Muscle of leg (tissue), 11 donors: Measurements from ENCODE around the gene RUVBL1. TPM values are rescaled to one million over a fixed set of nuclear protein-coding genes. Genes with fewer than 3 reads are reported as not detected.
A peak's percentile ranks its signal among the peaks of the same experiment; 100 is the strongest.

Source experiments
- DNase-seq: peaks from one replicate; pipeline ENCODE4 v3.0.0; 2013
- H3K27ac ChIP-seq: one replicate; pipeline ENCODE4 v1.5.1; 2013; ENCODE audit warnings: mild to moderate bottlenecking, low read length, control low read depth
- H3K27me3 ChIP-seq: one replicate; pipeline ENCODE4 v1.6.1; 2013; ENCODE audit warnings: low read length; ENCODE audit not compliant: control insufficient read depth, insufficient read depth
- H3K36me3 ChIP-seq: one replicate; pipeline ENCODE4 v1.6.1; 2013; ENCODE audit warnings: low read length; ENCODE audit not compliant: control insufficient read depth, insufficient read depth
- H3K4me1 ChIP-seq: one replicate; pipeline ENCODE4 v1.6.1; 2013; ENCODE audit warnings: low read length; ENCODE audit not compliant: control insufficient read depth, insufficient read depth
- H3K4me3 ChIP-seq: one replicate; pipeline ENCODE4 v1.5.1; 2013; ENCODE audit warnings: low read length, control low read depth
- H3K9me3 ChIP-seq: replicated peaks from 2 replicates; pipeline ENCODE4 v1.6.1; 2013; ENCODE audit warnings: low read depth, low read length; ENCODE audit not compliant: control insufficient read depth
- WGBS: methylation state at CpG from one replicate; pipeline ENCODE4 v1.1.5; 2013; ENCODE audit warnings: missing lambda C conversion rate; ENCODE audit not compliant: insufficient coverage; 5-methylcytosine and 5-hydroxymethylcytosine counted together
- polyA plus RNA-seq, 8 donors: library from polyadenylated mRNA; unstranded; fragments of 120-200 nt; gene quantifications; one replicate each; pipeline versions ENCODE4 v1.2.1 to v1.2.3, GENCODE V29; 2013; ENCODE audit warnings: inconsistent platforms in 1 of 8, low replicate concordance in 1 of 8; ENCODE audit not compliant: insufficient read length in 8 of 8, insufficient read depth in 1 of 8
- total RNA-seq: library from RNA; stranded (reverse); fragments of 120-200 nt; gene quantifications from one replicate; pipeline ENCODE4 v1.2.4, GENCODE V29; 2013

Gene RUVBL1
- total and polyA plus RNA-seq, 9 donors = 33.6 to 41.4 (median 38.6) TPM

DNA sequence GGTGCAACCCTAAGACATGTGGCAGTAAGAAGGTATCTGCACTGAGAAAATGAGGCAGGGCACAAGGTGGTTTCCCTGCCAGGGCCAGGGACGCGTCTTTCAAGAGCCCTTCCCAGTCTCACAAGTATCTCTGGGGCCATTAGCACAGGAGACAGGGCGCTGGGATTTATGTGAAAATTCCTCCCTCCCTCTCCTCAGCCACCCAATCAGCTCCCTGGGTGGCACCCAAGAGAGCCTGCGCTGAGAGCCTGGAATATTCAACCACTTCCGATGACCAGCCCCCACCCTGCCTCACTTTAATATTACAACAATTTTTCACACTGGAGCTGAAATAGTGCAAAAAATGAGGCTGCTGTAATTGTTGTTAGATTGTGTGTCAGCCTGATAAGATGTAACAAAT, 45.3 kb downstream of the RUVBL1 start:
- H3K4me1 ChIP-seq = peaks cover 30% of the 10 kb centered on the region
- no peak overlapping the region for H3K4me3 ChIP-seq
- peaks cover 10% of the 10 kb centered on the region for H3K27me3 ChIP-seq
- H3K27ac ChIP-seq = no peak overlapping the region
- WGBS = 81% methylated on average over 2 of the region's 5 CpGs
- H3K36me3 ChIP-seq = peaks cover 33% of the 10 kb centered on the region
- DNase-seq = no peak
- no peaks in the 10 kb centered on the region for H3K9me3 ChIP-seq

DNA sequence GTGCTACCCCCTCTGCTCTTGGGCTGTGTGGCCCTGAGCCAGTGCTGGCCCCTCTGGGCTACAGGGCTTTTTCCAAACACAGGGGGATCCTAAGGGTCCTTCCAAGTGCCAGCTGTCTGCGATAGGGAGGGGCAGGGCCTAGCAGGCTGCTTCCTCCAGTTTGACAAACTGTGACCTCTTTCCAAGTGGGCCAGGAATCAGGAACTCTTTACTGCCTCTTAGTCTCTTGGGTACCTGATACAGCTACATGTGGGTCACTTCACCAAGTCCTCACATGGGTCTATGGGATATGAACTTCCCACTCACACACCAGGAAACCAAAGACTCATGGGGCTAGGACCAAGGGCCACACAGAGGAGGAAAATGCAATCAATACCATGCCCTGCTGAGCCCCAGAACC, 45.9 kb downstream of the RUVBL1 start:
- Histone ChIP-seq H3K27me3 (peaks cover 10% of the 10 kb centered on the region), H3K4me3 (no peak overlapping the region), H3K27ac (no peak overlapping the region), H3K36me3 (peaks cover 32% of the 10 kb centered on the region), H3K9me3 (no peaks in the 10 kb centered on the region), H3K4me1 (peaks cover 29% of the 10 kb centered on the region)
- no peak for DNase-seq
- WGBS = 60% methylated on average over 1 of the region's 1 CpG

DNA sequence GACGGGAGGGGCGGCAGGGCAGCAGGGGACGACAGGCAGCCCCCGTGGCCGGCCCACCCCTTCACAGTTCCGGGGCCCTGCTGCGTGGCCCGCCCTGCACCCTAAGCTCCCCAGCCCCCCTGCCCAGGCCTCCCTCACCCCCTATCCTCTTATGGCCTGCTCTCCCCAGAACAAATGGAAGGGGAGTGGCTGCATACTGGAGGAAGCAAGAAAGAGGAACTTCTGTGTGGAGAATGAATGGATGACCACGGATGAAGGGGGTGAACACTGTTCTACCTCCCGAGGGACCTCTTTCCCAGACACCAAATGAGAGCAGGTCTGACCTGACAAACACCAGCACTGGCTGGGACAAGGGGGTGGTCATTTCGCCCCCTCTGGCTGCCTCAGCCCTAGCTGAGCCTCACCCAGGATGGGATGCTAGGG, 46.4 kb downstream of the RUVBL1 start:
- no peak overlapping the region for H3K27ac ChIP-seq
- H3K9me3 ChIP-seq = no peaks in the 10 kb centered on the region
- H3K27me3 ChIP-seq = peaks cover 10% of the 10 kb centered on the region
- peak overlapping the region; percentile 21 for H3K4me3 ChIP-seq
- DNase-seq = no peak
- H3K36me3 ChIP-seq = peaks cover 32% of the 10 kb centered on the region
- H3K4me1 ChIP-seq = peaks cover 29% of the 10 kb centered on the region
- 35% methylated on average over 3 of the region's 11 CpGs for WGBS

DNA sequence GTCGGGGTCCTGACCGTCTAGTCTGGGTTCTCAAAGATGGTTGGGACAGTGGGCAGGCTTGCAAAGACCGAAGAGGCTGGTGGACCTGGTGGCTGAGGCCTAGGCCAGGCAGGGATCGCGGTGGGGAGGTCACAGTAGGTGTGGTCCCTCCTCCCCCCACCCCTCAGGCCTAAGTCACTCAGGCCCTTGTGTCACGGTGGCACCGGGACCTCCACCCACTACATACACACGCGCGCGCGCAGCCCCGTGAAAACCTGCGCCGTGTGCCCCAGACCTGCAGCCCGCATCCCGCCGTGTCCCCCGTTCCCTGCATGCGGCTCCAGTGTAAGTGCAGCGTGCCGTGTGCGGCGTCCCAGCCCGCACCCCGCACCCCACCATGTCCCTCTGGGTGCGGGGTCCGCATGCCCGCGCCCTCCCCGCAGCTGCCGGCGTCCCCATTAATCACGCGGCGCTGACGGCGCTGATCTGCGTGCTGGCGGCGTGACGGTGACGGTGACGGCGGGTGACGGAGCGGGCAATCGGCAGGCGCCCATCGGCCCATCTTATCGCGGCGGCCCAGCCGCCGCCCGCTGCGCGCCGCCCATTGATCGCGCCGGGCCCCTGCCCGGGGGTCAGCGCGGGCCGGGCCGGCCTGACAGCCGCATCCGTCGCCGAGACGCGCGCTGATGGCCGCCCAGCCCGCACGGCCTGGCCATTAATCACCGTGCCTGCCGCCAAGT, 47.0 kb downstream of the RUVBL1 start:
- H3K4me3 ChIP-seq = peak overlapping the region; percentile 41
- DNase-seq = no peak
- H3K27ac ChIP-seq = no peak overlapping the region
- H3K36me3 ChIP-seq = peaks cover 32% of the 10 kb centered on the region
- H3K4me1 ChIP-seq = peaks cover 29% of the 10 kb centered on the region
- peaks cover 10% of the 10 kb centered on the region for H3K27me3 ChIP-seq
- no peaks in the 10 kb centered on the region for H3K9me3 ChIP-seq
- 3% methylated on average over 71 of the region's 79 CpGs for WGBS

DNA sequence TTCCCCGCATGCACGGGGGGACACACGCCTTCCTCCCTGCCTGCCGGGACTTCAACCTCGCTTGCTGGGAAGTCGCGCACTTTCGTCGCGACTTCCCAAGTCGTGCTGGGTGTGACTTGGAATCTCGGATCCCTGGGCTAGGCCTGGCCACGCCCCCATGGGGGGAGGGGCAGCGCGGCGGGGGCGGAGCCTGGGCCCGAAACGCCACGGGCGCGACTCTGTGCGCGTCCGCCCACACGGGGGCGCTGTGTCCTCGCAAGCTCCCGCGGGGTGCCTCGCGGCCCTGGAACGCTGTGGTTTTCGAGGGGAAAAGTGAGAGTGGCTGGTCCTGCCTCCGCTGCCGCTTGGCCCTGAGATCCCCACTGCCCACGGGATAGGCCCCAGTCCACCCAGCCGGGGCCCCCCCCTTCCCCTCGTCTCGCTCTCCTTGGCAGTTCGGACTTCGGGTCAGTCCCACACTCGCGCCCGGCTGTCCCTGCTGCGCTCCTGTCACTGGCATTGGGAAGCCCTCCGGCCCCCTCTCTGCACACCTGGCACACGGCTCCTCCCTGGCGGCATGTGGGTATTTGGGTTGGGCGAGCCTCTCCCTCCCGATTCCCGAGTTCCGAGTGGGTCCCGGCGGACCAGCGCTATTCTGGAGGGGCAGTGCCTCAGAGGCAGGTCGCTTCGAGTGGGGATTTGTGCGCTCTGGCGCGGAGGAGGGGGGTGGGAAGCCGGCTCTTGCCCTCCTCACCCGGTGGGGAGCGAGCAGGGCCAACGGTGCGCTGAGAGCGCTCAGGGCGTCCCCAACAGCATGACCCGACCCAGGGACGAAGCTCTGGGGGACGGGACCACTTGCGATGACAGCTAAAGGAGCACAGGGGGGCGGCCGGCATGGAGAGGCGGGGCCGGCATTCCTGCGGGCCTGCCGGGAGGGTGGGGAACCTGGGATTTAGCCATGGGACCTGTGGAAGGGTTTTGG, 47.8 kb downstream of the RUVBL1 start:
- 5% methylated on average over 63 of the region's 78 CpGs for WGBS
- Histone ChIP-seq H3K4me3 (peak overlapping the region; percentile 41), H3K9me3 (no peaks in the 10 kb centered on the region), H3K4me1 (peaks cover 32% of the 10 kb centered on the region), H3K27ac (peak overlapping the region; percentile 7), H3K36me3 (peaks cover 34% of the 10 kb centered on the region), H3K27me3 (peaks cover 10% of the 10 kb centered on the region)
- DNase-seq = peak; percentile 90

DNA sequence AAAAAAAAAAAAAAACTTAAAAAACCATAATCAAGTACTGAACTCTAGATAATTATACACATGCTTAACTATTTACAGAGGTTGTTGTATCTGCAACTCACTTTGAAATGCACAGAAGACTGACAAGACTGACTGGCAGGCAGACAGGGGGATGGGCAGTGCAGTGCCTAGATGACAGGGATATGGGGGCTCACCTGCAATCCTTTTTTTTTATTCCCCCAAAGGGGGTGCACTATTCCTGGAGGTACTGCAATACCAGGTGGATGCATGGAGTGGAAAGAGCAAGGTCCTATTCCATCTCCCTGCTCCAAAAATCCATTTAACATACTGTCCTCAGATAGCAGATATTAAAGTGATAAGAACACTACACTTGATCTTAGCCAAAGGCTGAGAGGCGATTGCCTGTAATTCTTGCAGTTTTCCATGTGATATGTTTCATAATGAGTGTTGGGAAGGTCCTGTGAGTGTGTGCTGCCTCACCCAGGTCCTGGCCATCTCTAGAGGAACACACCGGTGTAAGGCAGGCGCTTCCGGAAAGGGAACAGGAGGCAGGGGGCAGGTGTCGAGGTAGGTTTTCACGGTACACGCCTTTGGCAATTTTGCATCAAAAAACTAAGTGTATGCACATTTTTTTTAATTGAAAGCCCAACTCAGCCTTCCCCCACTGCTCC, 48.6 kb downstream of the RUVBL1 start:
- Histone ChIP-seq H3K9me3 (no peaks in the 10 kb centered on the region), H3K4me1 (peaks cover 32% of the 10 kb centered on the region), H3K27me3 (peaks cover 10% of the 10 kb centered on the region), H3K36me3 (peaks cover 36% of the 10 kb centered on the region), H3K27ac (no peak overlapping the region), H3K4me3 (no peak overlapping the region)
- 14% methylated on average over 5 of the region's 7 CpGs for WGBS
- no peak for DNase-seq

DNA sequence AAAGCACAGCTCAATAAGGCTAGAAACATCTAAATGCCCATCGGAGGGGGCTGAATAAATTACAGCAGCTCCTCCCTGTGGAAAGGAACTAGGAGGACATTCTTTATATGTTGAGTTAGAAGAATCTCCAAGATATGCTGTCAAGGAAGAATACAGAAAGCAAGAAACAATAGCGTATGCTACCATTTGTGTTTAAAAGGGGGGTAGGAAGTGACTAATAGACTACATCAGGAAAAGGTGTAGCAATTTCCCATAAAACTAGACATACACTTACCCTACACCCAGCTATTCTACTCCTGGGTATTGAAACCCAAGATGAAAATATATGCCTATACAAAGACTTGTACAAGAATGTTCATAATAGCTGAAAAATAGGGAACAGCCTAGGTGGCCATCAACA, 49.8 kb downstream of the RUVBL1 start:
- peaks cover 32% of the 10 kb centered on the region for H3K4me1 ChIP-seq
- H3K36me3 ChIP-seq = peaks cover 47% of the 10 kb centered on the region
- H3K27me3 ChIP-seq = peaks cover 10% of the 10 kb centered on the region
- WGBS = no CpG with 5 or more reads among the region's 2 CpGs
- no peaks in the 10 kb centered on the region for H3K9me3 ChIP-seq
- no peak overlapping the region for H3K4me3 ChIP-seq
- no peak overlapping the region for H3K27ac ChIP-seq
- no peak for DNase-seq

DNA sequence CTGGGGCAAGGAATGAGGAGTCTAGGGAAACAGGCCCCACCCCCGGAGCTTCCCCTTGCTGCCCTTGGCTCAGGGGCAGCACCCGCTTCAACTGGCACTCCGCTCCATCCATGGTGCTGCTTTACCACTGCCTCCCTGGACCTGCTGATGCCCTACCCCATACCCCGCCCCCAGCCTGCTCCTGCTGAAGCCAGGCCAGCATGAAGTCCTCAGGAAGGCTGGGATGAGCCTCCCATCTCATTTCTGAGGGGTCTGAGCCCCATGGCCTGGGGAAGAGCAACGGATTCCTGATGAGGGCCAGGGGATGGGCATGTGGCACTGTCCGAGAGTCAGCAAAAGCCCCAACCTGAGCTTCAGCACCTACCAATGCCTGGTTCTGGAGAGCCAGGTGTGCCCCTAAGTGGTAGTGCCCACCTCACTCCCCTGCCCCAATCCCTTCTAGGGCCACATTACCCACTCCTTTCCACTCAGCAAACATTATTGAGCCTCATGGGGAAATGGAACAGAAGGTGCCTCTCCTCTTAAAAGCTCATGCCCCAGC, 50.4 kb downstream of the RUVBL1 start:
- 87% methylated on average over 6 of the region's 6 CpGs for WGBS
- Histone ChIP-seq H3K27ac (no peak overlapping the region), H3K4me1 (peaks cover 32% of the 10 kb centered on the region), H3K4me3 (no peak overlapping the region), H3K27me3 (peaks cover 10% of the 10 kb centered on the region), H3K36me3 (peaks cover 52% of the 10 kb centered on the region), H3K9me3 (no peaks in the 10 kb centered on the region)
- DNase-seq = no peak

DNA sequence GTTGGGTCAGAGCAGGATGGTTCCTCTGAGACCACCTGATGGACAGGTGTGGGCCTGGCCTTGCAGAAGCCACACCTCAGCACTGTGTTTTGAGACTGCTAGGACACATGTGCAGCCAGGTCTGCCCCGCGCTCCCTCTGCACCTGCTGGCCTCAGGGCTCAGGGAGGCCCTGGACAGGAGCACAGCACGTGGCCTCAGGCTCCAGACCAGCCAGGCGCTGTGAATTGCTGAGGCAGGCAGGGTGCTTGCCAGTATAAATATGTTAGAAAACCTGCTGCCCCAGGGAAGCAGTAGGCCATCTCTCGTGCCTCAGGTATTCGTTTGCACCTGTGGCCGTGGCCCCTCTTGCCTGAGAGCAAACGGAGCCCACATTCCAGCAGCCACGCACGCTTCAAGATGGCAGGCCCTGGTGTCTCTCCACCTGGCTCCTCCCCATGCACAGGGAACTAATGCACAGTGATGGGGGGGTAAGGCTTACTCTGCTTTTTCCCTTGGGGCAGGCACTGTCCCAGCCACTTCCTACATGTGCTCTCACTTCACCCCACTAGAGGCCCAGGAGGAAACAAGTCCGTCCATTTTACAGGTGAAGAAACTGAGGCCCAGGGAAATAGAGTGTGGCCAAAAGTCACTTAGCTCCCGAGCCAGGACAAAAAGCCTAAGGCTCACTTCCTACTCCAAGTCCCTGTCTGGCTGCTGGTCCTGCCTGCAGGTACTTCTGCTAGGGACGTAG, 51.0 kb downstream of the RUVBL1 start:
- Histone ChIP-seq H3K36me3 (peaks cover 59% of the 10 kb centered on the region), H3K9me3 (no peaks in the 10 kb centered on the region), H3K4me1 (peaks cover 28% of the 10 kb centered on the region), H3K27ac (no peak overlapping the region), H3K4me3 (no peak overlapping the region), H3K27me3 (peaks cover 10% of the 10 kb centered on the region)
- WGBS = 79% methylated on average over 6 of the region's 13 CpGs
- no peak for DNase-seq
